Neural cell (in vitro differentiated cells): Measurements from ENCODE around the gene TAS2R5. TPM values are rescaled to one million over a fixed set of nuclear protein-coding genes. Genes with fewer than 3 reads are reported as not detected.

Source experiments
- polyA plus RNA-seq: library from polyadenylated mRNA; depleted of rRNA; stranded (reverse); fragments of >200 nt; gene quantifications from 2 replicates; pipeline ENCODE4 v1.2.3, GENCODE V29; 2014

Gene TAS2R5
- polyA plus RNA-seq, 1 donor from 2014 or later = 5.1 TPM

Other genes with a start within 250 kb of the TAS2R5 start
- 59.8 and 64.8 TPM in 2 replicates for gene AGK, start 238.8 kb upstream of the TAS2R5 start, polyA plus RNA-seq
- gene DENND11, start 88.1 kb upstream of the TAS2R5 start, polyA plus RNA-seq = 24.5 and 24.6 TPM in 2 replicates
- 0.34 and 0.63 TPM in 2 replicates for gene WEE2, start 81.9 kb upstream of the TAS2R5 start, polyA plus RNA-seq
- 233 and 296 TPM in 2 replicates for gene SSBP1, start 51.9 kb upstream of the TAS2R5 start, polyA plus RNA-seq
- gene TAS2R3, start 26.1 kb upstream of the TAS2R5 start, polyA plus RNA-seq = not detected in 2 replicates
- gene TAS2R4, start 13.5 kb upstream of the TAS2R5 start, polyA plus RNA-seq = 2.3 and 2.4 TPM in 2 replicates
- not detected in 2 replicates for gene PRSS37, start 51.3 kb downstream of the TAS2R5 start, polyA plus RNA-seq
- gene OR9A4, start 126.2 kb downstream of the TAS2R5 start, polyA plus RNA-seq = 0.78 TPM in 1 of 2 replicates, not detected in the other
- gene CLEC5A, start 156.8 kb downstream of the TAS2R5 start, polyA plus RNA-seq = not detected in 2 replicates
- gene TAS2R38, start 183.6 kb downstream of the TAS2R5 start, polyA plus RNA-seq = not detected in 2 replicates
- gene MGAM, start 205.7 kb downstream of the TAS2R5 start, polyA plus RNA-seq = 0.72 and 0.89 TPM in 2 replicates